Hematopoietic multipotent progenitor cell treated with erythropoietin and hydrocortisone succinate and interleukin-3 and kit ligand, for 8 days (in vitro differentiated cells): ENCODE results near the gene EEA1.
"Not testable (repeated sequence)": the region's sequence is repeated elsewhere in the genome, so short reads cannot be mapped to it uniquely, and the experiment has no call there.

Source experiments
- DNase-seq: peaks from one replicate; pipeline ENCODE4 v3.0.0-alpha.2; 2015

Gene EEA1

DNA sequence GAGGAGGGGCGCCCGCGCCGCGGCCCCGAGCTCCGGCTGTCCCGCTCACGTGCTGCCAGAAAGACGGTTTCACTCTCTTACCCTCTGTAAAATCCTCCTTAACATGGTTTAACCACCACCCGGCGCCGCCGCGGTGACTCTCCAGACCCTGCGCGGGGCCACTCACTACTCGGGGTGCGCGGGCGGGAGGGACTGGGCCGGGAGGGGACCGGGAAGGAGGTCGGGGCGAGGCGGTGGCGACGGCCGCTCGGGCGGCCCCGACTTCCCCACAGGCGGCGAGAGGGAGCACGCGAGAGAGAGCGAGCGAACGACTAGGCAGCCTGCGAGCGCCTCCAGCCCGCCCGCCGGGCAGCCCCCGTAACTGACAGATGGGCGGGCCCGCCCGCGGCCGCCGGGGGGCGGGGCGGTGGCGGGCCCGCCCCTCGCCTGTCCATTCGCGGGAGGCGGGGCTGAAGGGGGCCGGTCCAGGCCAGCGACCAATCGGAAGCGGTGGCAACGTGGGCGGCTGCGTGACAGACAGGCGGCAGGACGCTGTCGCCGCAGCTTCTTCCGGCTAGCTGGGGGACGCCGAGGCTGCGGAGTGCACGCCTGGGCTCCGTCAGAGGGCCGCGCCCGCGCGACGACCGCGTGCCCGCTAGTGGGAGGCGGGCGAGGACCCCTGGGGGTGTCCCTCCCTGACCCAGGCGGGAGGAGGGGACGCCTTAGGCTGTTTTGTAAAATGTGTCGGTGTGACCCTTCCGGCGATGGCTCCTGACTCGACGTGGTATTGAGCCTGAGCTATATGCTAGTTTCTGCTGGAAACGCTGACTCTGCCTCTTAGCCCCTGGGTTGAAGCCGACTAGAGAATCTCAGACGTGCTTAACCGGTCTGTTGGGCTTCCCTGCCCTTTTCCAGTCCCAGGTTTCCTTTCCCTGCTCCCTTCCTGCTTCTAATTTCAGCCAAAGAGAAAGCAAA is at the start of gene EEA1:
EEA1 (minus strand) TSS at position 334 of the 954 bp plus-strand sequence; CDS start at position 105, 229 bp downstream.
- DNase-seq = peak; percentile 95

DNA sequence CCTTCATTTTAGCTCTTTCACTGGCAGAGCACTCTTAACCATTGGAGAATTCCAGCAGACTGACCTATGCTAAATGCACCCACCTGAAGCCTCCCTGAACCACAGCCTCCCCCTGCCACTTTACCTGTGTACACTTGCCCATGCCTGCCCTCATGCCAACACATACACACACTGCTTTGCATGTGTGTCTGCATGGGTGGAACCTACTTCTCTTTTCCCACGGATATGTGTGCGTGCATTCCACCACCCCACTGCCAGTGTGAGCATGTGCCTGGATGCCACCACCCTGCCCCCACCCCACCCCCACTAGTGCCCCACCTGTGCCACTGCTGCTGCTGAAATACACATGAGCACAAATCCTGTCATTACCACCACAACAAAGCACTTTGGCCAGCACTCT is 49.5 kb upstream of the EEA1 start:
- DNase-seq = no peak

DNA sequence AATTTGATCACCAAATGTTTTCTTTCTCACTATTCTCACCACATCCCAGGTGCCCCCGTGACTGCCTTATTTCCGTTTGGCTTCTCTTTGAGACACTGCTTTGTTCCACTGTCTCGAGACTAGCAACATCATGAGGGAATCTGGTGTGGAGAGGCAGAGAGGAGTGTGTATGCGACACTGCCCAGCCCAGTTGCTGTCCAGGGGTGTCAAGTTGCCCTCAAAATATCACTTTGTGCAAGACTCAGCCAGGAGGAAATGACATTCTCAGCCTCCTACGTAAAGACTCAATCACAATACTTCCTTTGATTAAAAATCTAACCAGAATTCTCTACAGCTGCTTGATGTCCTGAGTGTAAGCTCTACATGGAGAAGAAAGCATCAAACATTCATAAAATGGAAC is 48.2 kb upstream of the EEA1 start:
- no peak for DNase-seq

DNA sequence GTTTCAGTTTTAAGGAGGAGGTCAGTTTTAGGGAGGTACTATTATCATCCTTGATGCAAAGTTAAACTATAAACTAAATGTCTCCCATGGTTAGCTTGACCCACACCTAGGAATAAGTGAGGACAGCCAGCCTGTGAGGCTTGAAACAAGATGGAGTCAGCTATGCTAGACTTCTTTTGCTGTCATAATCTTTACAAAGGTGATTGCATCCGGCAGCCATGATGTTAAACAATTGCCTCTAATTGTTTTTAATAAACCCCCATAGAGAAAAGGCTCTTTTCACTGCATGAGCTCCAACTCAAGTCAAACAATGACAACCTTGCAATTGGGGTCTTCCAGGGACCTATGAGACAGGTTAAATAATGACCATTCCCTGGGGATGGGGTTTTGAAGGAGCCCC is 45.7 kb upstream of the EEA1 start:
- DNase-seq = no peak

DNA sequence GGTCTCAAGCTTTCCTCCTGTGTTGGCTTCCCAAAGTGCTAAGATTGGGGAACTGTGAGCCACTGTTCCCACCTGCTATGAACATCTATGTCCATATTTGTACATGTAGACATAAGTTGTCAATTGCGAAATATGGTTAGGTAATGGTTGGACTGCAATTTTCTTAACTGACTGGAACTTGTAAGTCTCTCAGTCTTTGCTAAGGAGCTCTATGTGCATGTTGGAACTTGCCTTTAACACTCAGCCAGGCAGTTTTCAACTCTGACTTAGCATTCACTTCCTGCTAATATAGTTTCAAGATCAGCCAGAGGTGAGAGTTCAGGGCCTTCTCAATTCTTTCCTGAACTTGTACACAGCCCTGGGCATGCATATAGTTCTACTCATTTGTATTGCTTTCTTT is 44.5 kb upstream of the EEA1 start:
- no peak for DNase-seq

DNA sequence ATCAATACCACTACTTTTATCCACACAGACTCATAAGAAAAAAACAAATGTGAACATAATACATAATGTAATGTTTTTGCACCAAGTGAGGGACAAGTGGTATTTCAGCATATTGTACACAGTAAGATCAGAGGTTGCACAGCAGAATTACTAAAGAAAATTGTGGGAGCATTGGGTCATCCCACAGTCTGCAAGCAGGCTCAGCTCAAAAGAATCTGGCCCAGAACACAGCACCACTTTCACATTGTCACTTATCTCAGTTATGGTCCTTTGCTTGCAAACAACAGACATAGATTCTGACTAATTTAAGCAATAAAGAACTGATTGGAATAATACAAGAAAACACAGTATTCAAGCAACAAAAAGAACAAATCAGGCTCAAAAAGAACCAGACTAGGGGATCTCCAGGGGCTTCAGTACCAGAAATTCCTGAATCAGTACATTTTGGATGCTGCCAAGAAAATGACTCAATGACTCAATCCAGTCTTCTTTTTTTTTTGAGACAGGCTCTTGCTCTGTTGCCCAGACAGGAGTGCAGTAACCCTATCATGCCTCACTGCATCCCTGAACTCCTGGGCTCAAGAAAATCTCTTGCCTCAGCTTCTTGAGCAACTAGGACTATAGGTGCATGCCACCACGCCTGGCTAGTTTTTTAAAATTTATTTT is 42.9 kb upstream of the EEA1 start:
- no peak for DNase-seq

DNA sequence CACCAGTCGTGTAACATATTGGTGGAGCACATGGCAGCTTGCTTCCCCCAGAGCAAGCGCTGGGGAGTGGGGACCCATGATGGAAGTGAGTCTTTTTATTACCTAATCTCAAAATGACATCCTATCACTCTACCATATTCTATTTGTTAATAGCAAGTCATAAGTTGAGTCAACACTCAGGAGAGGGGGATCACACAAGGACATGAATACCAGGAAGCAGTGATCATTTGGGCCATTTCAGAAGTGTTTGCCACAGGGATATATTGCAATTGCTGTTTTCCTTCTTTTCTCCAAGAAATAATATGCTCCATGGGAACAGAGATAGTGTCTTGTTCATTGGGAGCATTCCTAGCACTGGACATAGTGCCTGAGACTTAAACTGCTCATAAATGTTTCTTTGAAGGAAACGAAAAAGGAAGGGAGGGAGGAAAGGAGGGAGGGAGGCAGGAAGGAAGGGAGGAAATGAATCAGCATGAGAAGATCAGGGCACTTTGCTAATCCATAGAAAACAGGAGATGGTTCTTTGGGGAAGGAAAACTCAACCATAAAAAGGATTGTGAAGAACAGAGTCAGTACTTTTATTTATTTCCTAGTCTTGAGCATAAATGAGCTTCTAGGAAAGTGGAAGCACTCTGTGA is 39.2 kb upstream of the EEA1 start:
- DNase-seq = no peak

DNA sequence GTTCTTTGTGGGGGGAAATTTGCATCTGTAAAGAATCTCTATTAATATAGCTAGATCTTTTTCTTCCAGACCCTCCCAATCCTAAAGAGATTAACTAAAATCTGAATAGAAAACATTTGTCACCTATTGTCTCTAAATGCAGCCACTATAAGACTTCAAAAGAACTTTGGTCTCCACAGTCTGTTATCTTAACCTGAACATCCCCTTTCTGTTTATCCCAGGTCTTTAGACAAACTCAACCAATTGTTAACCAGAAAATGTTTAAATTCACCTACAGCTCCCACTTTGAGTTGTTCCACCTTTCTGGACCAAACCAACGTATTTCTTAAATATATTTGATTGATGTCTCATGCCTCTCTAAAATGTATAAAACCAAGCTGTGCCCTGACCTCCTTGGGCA is 35.3 kb upstream of the EEA1 start:
- not testable (repeated sequence) for DNase-seq

DNA sequence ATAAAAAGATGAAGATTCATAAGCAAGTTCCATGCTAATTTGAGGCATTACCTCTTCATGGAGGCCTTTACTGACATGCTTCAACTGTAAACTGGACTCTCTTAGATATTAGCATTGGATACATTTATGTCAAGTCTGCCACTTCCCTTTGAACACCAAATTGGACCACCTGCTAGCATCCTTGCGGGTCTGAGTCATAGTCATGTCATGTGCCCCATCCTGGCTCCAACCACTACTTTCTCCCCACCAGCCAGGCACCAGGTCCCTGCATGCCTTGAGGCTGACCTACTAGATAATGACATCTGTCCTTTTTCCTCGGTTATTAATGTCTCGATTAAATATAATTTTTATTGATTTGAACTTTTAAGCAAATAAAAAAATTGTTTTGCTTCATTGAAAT is 32.9 kb upstream of the EEA1 start:
- no peak for DNase-seq

DNA sequence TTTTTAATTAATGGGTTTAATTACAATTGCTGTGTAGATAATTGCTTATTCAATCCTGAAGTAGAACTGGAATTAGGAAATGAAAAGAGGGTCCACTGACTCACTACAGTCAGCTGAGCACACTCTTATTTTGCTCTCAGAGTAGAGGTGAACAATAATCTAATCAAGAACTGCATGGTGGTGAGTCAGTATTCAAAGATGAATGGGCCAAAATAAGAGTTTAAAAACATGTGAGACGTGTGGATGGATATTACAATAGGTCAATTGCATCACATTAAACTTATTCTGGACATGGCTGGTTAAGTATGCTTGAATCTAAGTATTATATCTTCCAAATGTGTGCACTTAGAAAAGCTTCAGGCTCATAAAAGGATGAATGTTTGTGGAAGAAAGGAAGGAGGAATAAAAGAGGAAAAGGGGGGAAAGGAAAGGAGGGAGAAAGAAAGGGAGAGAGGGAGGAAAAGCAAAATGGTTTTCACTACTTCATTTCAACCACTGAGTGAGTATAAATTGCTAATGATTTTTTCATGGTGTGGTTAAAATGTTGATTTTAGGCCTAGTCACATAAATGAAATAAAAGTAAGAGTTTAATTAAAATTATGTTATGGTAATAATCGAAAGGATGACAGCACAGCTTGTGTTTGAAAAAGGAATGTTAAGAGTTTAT is 27.0 kb upstream of the EEA1 start:
- DNase-seq = no peak

DNA sequence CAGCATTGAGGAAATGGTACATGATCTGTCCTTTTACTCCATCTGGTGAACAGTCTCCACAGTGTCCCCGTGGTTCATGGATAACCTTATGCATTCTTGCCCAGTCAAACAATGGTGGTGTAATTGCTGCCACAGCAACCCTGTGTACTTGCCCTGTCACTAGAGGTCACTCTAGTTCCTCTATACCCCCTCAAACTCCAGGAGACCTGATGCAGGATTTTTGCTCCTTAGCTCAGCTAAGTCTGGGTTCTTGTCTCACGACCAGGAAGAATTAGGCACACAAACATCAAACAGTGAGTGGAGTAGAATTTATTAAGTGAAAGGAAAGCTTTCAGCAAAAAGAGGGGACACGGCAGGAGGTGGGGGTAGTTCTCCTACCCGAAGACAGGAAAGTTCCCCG is 24.7 kb upstream of the EEA1 start:
- DNase-seq = no peak

DNA sequence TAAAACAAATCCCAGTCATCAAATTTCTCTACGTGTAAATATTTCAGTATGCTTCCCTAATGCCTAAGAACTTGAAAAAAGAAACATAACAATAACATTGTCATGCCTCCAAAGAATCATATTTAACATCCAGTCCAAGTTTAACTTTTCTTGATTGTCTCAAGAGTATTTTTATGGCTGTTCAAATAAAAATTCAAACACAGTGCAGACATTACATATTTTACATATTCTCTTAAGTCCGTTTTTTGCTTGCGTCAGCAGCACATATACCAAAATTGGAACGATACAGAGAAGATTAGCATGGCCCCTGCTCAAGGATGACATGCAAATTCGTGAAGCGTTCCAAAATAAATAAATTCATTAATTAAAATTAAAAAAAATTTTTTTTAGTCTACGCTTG is 23.3 kb upstream of the EEA1 start:
- DNase-seq = no peak

DNA sequence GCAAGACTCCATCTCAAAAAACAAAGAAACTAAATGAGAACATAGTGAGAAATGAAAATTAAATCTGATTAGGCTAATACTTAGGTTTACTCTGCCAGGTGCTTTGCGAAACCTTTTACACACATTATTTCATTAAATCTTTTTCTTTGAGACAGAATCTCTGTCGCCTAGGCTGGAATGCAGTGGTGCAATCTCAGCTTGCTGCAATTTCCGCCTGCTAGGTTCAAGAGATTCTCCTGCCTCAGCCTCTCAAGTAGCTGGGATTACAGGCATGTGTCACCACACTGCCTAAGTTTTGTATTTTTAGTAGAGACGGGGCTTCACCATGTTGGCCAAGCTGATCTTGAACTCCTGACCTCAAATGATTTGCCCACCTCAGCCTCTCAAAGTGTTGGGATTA is 21.9 kb upstream of the EEA1 start:
- no peak for DNase-seq

DNA sequence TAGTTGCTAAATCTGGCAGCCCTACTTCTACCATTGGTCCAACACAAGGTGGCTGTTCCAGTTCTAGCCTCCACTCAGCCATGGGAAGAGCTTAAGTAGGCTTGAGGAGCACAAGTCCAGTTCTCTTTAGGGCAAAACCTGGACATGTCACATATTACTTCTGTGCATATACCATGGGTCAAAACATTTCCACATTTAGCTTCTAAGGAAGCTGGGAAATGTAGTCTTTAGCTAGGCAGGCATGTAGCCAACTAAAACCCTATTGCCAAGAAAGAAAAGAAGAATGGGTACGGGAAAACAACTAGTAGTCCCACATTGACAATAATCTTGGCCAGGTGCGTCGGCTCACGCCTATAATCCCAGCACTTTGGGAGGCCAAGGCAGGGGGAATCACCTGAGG is 20.9 kb upstream of the EEA1 start:
- DNase-seq = no peak

DNA sequence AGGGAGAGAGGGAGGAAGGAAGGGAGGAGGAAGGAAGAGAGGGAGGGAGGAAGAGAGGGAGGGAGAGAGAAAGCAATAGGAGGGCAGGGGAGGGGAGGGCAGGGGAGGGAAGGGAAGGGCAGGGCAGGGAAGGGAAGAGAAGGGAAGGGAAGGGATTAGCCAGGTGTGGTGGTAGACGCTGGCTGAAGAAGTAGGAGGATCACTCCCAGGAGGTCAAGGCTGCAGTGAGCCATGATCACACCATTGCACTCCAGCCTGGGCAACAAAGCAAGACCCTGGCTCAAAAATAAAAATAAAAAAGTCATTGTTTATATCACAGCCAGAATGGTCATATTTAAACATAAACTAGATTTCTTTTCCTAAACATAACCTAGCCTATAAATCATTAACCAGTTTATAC is 20.4 kb upstream of the EEA1 start:
- DNase-seq = no peak

DNA sequence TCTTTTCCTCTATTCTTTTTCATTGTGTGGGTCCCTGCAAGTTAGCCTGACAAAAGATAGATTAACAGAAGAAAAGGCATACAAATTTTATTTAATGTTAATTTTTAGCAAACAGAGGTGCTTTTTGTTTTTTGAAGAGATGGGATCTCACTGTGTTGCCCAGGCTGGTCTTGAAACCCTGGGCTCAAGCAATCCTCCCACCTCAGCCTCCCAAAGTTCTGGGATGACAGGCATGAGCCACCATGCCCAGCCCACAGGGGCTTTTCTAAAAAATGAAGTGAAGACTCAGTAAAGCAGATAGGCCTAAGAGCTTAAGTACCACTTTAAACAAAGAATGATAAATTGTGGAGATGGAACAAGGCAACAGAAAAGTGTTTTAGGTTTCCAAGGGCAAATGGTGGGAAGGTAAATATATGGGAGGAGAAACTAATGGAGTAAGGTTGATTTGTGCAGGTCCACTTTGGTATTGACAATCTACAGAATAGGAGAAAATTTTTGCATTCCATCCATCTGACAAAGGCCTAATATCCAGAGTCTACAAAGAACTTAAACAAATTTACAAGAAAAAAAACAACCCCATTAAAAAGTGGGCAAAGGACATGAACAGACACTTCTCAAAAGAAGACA is 18.6 kb upstream of the EEA1 start:
- DNase-seq = no peak

DNA sequence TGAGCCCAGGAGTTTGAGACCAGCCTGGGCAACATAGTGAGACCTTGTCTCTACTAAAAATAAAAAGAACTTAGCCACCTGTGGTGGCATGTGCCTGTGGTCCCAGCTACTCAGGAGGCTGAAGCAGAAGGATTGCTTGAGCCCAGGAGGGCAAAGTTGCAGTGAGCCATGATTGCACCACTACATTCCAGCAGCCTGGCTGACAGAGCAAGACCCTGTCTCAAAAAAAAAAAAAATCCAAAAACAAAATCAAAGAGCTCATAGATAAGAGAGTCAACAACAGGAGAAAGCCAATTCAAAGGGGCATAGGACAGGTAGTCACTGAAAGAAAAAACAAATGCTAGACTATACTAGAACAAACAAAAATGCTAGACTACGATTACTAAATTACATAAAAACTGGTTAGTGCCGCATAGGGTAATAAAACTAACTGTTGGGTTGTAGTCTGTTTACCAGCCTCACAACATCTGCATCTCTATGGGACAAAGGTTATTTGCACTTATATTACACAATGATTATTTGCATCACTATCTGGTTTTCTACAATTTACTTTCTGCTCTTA is 16.6 kb upstream of the EEA1 start:
- no peak for DNase-seq

DNA sequence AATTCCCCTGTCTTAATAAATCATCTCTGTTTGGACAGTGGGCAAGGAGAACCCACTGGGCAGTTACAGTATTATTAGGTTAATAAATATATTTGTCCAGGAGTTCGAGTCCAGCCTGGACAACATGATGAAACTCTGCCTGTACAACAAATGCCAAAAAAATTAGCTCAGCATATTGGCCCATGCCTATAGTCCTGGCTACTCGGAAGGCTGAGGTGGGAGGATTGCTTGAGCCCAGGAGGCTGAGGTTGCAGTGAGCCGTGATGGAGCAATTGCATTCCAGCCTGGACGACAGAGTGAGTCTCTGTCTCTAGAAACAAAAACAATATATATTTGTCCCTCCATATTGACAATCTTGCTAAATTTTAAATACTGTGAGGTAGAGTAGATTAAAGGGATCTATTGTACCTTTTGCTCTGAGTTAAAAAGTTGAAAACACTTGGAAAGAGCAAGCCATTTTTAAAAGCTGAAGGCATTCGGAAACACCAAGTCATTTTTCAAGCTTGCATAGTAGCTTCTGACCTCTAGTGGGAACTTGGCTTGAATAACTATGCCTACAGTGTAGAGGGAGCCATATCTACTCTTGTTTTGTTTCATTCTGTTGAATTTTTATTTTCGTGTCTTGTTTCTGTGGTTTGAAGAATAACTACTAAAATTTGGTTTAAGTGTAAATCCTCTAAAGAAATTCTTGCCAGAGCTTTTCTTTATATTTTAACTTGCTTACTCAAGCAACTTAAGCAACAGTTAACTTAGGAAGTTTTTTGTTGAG is 14.6 kb upstream of the EEA1 start:
- peak; percentile 30 for DNase-seq

DNA sequence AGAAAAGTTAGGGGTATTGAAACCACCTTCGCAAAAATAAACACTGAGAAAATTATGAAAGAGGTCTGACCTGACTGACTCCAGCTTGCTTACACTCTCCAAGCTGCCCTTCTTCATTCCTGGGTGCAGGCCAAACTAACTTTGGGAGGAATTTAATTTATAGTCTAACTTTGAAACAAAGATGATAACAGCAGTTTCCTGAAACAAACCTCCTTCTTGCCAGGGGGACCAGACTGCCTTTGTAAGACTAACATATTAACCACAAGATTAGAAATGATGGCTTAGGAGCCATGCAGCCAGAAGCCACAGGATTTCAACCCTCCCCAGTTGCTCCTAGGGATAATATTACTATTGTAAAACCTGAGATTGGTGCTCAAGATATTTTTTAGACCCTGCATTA is 13.8 kb upstream of the EEA1 start:
- DNase-seq = no peak

DNA sequence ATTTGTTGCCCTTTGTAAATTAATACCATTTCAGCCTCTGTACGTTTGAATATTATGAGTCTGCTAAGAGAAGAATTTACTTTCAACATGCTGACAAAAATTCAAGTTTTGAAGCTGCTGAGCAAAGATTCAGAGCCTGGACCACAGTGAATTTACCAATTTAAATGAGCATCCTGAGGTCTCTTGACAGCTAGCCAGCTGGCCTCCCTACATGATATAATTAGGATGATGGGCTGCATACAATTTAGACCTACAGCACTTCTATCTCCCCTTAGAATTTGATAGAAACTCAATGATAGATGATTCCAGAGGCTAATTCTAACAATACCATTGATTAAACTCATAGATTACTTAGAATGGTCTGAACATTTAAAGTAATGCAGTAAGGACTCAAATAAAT is 10.0 kb upstream of the EEA1 start:
- no peak for DNase-seq

DNA sequence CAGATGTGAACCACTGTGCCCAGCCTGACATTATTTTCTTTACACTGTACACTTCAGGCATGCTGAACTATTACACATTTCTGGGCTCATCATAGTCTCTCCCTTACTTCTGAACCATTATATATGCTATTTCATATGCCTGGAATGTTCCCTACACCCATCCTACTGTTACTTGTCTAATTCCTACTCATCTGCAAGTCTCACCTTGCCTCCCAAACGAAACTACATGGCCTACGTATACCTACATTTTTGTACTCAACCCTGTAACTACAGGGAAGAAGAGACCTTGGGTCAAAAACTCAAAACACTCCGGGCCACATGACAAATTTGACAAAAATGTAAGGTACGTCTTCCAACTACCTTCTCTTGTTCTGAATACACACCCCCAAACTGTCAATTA is 9.5 kb upstream of the EEA1 start:
- DNase-seq = no peak

DNA sequence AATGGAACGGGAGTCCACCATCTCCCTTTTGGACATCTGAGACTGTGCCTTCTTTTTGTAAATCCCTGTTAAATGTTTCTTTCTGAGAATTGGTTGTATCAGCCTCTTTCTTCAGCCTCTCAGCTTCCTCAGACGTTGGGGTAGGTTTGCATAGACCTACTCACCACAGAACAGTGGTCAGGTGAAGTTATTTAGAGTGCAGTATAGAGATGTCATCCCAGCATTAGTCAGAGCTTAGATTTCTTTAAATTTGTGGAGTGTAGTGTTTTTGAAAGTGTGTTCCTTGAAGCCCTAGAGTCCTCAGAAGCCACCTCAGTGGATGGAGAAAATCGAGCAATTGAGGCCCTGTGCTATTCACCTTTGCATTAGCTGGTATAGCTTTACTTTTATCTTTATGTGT is 8.9 kb upstream of the EEA1 start:
- no peak for DNase-seq
